ENCODE results near the gene CRIP1.
A peak's percentile ranks its signal among the peaks of the same experiment; 100 is the strongest.

Gene CRIP1

GRCh38 chr14:105486163-105486973 is at the start of gene CRIP1:
Gene CRIP1 (plus strand): TSS chr14:105486886. CDS start chr14:105487260, 374 bp downstream.
- in situ Hi-C loops (cut with HindIII; ENCODE audit: low pct_ligation_motif_present, low pct_unique_long_range_greater_than_20kb, low sequenced_read_pairs): no loop called here
- DNase-seq: no peak

- no peak for DNase-seq
- in situ Hi-C loops (cut with HindIII; ENCODE audit: low pct_ligation_motif_present, low pct_unique_long_range_greater_than_20kb, low sequenced_read_pairs): no loop called here
Observed at GRCh38 chr14:105436891-105437722, 49.6 kb upstream of the CRIP1 start.

- in situ Hi-C loops (cut with HindIII; ENCODE audit: low pct_ligation_motif_present, low pct_unique_long_range_greater_than_20kb, low sequenced_read_pairs): no loop called here
- no peak for DNase-seq
Observed at GRCh38 chr14:105437723-105438500, 48.8 kb upstream of the CRIP1 start.

- in situ Hi-C loops (cut with HindIII; ENCODE audit: low pct_ligation_motif_present, low pct_unique_long_range_greater_than_20kb, low sequenced_read_pairs): no loop called here
Observed at GRCh38 chr14:105439179-105439578, 47.5 kb upstream of the CRIP1 start.

GRCh38 chr14:105439710-105440553 is 46.8 kb upstream of the CRIP1 start:
- no peak for DNase-seq
- in situ Hi-C loops (cut with HindIII; ENCODE audit: low pct_ligation_motif_present, low pct_unique_long_range_greater_than_20kb, low sequenced_read_pairs): no loop called here

More at GRCh38 chr14:105439179-105439578, 47.5 kb upstream of the CRIP1 start:
- DNase-seq: no peak

GRCh38 chr14:105440554-105440900 is 46.2 kb upstream of the CRIP1 start:
- in situ Hi-C loops (cut with HindIII; ENCODE audit: low pct_ligation_motif_present, low pct_unique_long_range_greater_than_20kb, low sequenced_read_pairs): no loop called here
- DNase-seq: no peak

GRCh38 chr14:105440992-105441391 is 45.7 kb upstream of the CRIP1 start:
- no peak for DNase-seq
- in situ Hi-C loops (cut with HindIII; ENCODE audit: low pct_ligation_motif_present, low pct_unique_long_range_greater_than_20kb, low sequenced_read_pairs): no loop called here

- no peak for DNase-seq
- in situ Hi-C loops (cut with HindIII; ENCODE audit: low pct_ligation_motif_present, low pct_unique_long_range_greater_than_20kb, low sequenced_read_pairs): no loop called here
Observed at GRCh38 chr14:105442125-105442524, 44.6 kb upstream of the CRIP1 start.

GRCh38 chr14:105442834-105443233 is 43.9 kb upstream of the CRIP1 start:
- in situ Hi-C loops (cut with HindIII; ENCODE audit: low pct_ligation_motif_present, low pct_unique_long_range_greater_than_20kb, low sequenced_read_pairs): no loop called here

GRCh38 chr14:105444859-105445258 is 41.8 kb upstream of the CRIP1 start:
- DNase-seq: no peak
- in situ Hi-C loops (cut with HindIII; ENCODE audit: low pct_ligation_motif_present, low pct_unique_long_range_greater_than_20kb, low sequenced_read_pairs): no loop called here

More at GRCh38 chr14:105442834-105443233, 43.9 kb upstream of the CRIP1 start:
- DNase-seq: no peak

GRCh38 chr14:105445290-105445689 is 41.4 kb upstream of the CRIP1 start:
- in situ Hi-C loops (cut with HindIII; ENCODE audit: low pct_ligation_motif_present, low pct_unique_long_range_greater_than_20kb, low sequenced_read_pairs): no loop called here
- DNase-seq: no peak

- DNase-seq: no peak
- in situ Hi-C loops (cut with HindIII; ENCODE audit: low pct_ligation_motif_present, low pct_unique_long_range_greater_than_20kb, low sequenced_read_pairs): no loop called here
Observed at GRCh38 chr14:105445901-105446845, 40.5 kb upstream of the CRIP1 start.

GRCh38 chr14:105446971-105447370 is 39.7 kb upstream of the CRIP1 start:
- no peak for DNase-seq
- in situ Hi-C loops (cut with HindIII; ENCODE audit: low pct_ligation_motif_present, low pct_unique_long_range_greater_than_20kb, low sequenced_read_pairs): no loop called here

- in situ Hi-C loops (cut with HindIII; ENCODE audit: low pct_ligation_motif_present, low pct_unique_long_range_greater_than_20kb, low sequenced_read_pairs): no loop called here
- no peak for DNase-seq
Observed at GRCh38 chr14:105447651-105448640, 38.7 kb upstream of the CRIP1 start.

- in situ Hi-C loops (cut with HindIII; ENCODE audit: low pct_ligation_motif_present, low pct_unique_long_range_greater_than_20kb, low sequenced_read_pairs): no loop called here
- peak; percentile 50 for DNase-seq
Observed at GRCh38 chr14:105448706-105449111, 38.0 kb upstream of the CRIP1 start.

All from ACHN (cell line).